ENCODE measurements around the gene TRIM61. TPM values are rescaled to one million over a fixed set of nuclear protein-coding genes. Genes with fewer than 3 reads are reported as not detected.
A peak's percentile ranks its signal among the peaks of the same experiment; 100 is the strongest.
"Not testable (repeated sequence)": the region's sequence is repeated elsewhere in the genome, so short reads cannot be mapped to it uniquely, and the experiment has no call there.

Gene TRIM61
- polyA plus RNA-seq, 12 donors: 2.2 to 7.7 (median 3.3) TPM; not detected in 1

DNA sequence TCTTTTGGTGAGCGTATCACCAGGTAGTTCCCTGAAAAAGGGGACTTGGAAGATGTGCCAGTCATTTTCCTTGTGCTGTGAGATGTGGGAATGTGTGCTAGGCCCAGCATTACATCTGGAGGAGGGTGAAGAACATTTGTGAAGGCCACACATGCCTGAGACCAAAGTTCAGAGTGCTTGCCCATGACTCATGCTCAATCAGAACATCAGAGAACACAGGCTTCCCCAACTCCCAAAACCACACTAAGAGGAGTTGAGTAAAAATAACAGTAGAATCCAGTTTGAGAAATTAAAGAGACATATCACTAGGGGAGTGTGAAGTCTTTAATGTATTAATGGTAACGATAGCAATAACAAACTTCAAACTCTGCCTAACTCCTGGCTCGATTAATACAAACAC, 18.0 kb downstream of the TRIM61 start:
- not testable (repeated sequence) for DNase-seq

DNA sequence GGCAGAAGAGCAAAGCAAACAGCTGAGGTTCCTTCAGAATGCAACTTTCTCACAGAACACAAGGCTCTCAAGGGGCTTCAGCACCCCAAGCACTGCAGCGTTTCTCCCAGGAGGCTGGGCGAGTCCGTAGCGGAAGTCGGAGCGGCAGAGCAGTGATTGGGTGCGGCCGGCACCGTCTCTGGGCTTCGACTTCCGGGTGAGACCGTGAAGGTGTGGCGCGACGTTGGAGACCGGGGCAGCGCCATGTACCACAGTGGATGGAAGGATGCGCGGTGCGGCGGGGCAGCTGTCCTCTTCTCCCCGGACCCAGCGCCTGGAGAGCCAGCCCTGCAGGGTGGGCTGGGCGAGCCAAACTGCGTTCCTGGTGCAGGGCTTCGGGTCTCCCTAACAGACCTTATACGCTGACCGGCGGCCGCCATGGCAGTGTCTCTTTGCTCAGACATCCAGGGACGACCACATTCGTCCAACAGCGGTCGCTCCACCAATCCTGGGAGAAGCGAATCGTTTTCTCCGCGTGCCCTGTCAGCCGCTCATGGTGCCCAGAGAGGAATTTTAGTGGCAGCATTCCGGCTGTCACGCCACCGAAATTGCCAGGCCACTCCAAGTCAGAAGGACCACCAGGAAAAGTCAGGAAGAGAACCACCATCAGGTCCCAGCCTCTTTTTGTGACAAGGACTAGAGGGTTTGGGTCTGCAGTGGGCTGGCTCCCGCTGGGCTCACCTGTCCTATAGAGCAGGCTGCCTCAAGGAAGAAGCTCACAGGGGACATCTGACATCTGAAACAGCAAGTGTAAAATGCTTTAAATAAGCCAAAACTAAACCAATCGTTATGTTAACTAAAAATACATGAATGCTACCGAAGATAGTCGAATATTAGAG, 20.5 kb downstream of the TRIM61 start:
- DNase-seq: peak; percentile 53

- DNase-seq: no peak
These were observed 22.2 kb downstream of the TRIM61 start for GRCh38 chr4:164955107-164955805.

- no peak for DNase-seq
These were observed 24.9 kb downstream of the TRIM61 start for GRCh38 chr4:164952551-164952950.

DNA sequence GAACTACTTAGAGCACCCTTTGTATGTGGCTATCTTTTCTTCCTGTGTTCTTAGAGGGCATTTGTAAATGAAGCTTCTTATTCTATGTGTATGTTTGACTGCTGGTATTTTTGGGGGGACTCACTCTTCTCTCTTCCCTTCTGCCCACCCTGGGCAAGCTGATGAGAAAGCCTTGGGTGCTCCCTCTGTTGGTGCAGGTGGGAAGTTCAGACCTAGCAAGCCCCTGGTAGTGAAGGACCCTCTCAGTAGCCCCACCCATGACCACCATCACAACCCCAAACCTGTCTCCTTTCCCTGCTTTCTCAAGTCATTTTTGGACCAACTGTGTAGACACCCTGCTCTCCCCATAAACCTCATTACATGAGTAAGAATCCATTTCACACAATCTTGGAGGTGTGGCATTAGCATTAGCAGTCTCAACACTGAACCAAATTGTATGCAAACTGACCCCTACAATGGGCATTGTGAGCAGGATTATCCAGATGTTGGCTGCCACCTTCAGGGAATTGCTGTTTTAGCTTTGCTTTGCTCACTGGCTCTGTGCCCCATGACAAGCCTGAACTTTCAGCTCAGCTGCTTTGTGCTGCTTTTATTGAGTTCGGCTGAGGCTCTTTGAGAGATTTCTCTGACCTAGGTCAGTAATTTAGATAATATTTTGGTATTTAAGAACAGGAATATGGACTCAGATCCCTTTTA, 27.9 kb downstream of the TRIM61 start:
- peak; percentile 59 for DNase-seq

GRCh38 chr4:164948975-164949374, 28.5 kb downstream of the TRIM61 start:
- DNase-seq: no peak

GRCh38 chr4:164948006-164948405, 29.5 kb downstream of the TRIM61 start:
- not testable (repeated sequence) for DNase-seq

DNA sequence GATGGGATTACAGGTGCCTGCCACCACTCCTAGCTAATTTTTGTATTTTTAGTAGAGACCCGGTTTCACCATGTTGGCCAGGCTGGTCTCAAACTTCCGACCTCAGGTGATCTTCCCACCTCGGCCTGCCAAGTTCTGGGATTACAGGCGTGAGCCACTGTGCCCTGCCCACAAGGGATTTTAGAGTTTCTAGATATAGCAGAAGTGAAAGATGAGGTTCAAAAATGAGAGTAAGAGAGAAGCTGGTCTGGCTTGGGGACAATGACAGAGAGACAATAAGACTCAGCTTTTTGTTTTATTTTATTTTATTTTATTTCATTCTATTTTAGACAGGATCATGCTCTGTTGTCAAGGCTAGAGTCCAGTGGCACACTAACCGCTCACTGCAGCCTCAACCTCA, 30.6 kb downstream of the TRIM61 start:
- DNase-seq: no peak

DNA sequence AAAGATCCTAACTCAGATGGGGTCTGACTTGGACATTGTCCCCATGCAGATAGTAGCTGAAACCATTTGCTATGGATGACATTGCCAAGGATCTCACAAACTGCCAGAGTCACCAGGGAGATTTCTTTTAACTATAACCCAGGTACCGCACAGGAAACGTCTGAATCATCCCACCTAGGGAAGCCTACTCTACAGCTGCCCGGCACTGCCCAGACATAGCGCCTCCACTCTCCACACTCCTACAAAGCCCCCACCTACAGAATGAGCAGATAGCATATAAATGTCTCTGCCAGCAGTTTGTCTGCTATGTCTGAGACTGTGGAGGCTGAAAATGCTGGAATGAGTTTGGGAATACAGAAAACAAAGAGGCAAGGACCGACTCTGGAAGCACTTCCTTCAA, 32.3 kb downstream of the TRIM61 start:
- no peak for DNase-seq

- DNase-seq: no peak
These were observed 34.3 kb downstream of the TRIM61 start for GRCh38 chr4:164943192-164943591.

GRCh38 chr4:164937576-164938270, 39.7 kb downstream of the TRIM61 start:
- peak; percentile 85 for DNase-seq

GRCh38 chr4:164935865-164936606, 41.4 kb downstream of the TRIM61 start:
- DNase-seq: not testable (repeated sequence)

GRCh38 chr4:164935363-164935762, 42.1 kb downstream of the TRIM61 start:
- DNase-seq: no peak

DNA sequence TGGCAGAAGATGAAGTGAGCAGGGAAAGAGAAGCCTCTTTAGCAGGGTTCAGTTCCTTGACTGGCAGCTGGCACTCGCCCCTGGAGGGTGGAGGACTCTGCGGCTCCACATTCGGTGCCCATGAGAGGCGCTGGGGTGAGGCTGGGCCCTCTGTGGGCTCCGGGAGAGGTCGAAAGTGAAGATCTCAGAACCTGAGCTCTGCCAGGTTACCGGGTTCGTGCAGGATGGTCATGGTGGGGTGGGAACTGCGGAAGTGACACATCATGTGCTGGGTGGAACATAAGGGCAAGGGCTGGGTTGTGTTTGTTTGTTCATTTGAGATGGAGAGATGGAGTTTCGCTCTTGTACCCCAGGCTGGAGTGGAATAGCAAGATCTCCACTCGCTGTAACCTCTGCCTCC, 44.2 kb downstream of the TRIM61 start:
- DNase-seq: no peak

DNA sequence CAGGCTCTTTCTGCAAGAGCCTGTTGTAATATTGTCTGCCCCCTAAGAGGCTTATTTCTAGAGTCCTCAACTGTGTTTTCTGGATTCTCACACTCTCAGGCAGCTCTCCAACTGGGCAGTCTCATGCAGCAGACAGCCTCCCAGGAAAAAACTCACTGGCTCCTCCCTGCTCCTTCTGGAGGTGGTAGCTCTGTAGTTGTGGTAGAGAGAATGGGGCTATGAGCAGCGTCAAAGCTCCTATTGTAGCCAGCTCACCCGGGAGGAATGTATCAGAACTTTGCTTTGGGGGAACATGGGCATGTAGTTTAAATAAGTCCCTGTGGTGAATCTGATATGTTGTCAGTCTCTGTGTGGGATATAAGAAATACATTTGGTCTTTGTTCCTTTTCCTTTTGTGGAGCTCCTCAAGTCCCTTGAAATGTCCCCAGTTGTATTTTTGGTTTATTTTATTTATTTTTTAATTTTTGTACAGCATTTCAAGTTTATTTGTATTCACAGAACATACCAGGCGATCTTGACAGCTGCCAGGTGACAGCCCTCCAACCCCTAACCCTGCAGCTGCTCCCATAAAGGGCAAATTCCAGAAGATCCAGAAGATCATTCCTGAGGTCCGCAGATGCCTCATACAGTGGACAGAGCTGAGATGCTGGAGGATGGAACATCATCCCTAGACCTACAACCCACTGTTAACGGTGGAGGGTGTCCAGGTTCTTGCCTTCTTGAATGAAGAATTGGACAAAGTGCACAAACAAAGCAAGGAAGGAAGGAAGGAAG, 45.7 kb downstream of the TRIM61 start:
- DNase-seq: no peak

DNA sequence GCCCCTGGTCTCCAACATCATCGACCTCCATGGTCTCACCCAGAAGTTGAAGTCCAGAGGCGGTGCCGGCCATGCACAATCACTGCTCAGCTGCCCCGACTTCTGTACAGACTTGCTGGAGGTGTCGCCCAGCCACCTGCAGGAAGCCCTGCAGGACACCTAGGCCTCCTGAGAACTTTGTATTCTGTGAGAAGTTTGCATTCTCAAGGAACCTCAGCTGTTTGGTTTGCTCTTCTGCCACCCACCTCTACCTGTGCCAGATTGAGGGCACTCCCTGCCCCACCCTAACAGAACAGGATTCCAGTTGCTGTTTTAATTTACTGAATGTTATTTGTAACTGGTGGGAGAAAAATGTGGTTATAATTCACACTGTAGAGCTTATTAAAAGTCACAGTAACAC, 46.8 kb downstream of the TRIM61 start:
- DNase-seq: no peak

DNA sequence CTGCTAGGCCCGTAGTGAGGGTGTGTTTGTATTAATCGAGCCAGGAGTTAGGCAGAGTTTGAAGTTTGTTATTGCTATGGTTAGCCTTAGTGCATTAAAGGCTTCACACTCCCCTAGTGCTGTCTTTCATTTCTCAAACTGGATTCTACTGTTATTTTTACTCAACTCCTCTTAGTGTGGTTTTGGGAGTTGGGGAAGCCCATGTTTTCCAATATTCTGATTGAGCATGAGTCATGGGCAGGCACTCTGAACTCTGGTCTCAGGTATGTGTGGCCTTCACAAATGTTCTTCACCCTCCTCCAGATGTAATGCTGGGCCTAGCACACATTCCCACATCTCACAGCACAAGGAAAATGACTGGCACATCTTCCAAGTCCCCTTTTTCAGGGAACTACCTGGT, 50.4 kb downstream of the TRIM61 start:
- not testable (repeated sequence) for DNase-seq

- DNase-seq: no peak
These were observed 51.2 kb downstream of the TRIM61 start for GRCh38 chr4:164926301-164926700.

- no peak for DNase-seq
These were observed 52.7 kb downstream of the TRIM61 start for GRCh38 chr4:164924670-164925238.

GRCh38 chr4:164918956-164919355, 58.5 kb downstream of the TRIM61 start:
- no peak for DNase-seq
